GM19035 (cell line): Measurements from ENCODE around the gene NPM3.
"Not testable (repeated sequence)": the region's sequence is repeated elsewhere in the genome, so short reads cannot be mapped to it uniquely, and the experiment has no call there.

ENCODE experiments used
- ATAC-seq: cut with Tn5 transposase; IDR thresholded peaks from one replicate; pipeline ENCODE4 v1.9.1; 2021; ENCODE audit not compliant: unreplicated experiment

The NPM3 gene

DNA sequence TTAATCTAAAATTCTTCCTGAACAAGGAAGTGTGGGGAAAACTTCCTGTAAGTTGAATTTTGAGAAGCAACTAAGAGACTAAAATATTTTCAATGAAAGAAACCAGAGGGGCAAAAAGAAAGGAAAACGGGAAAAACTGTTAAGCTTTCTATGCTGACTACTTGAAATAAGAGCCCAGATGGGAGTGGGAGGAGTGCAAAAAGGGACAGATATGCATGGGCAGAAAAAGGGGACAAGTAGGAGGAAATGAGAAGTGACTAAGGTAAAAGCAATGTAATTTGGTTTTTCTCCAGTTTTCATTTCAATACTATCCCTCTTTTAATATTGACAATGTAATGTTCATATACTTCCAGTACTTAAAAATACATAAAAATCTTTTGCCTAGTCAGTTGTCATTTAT lies 23.9 kb upstream of the NPM3 start:
- ATAC-seq: no peak

- ATAC-seq: no peak
Measured at GRCh38 chr10:101803511-101803910, 20.3 kb upstream of the NPM3 start.

- ATAC-seq: no peak
Measured at GRCh38 chr10:101797403-101798059, 14.3 kb upstream of the NPM3 start.

DNA sequence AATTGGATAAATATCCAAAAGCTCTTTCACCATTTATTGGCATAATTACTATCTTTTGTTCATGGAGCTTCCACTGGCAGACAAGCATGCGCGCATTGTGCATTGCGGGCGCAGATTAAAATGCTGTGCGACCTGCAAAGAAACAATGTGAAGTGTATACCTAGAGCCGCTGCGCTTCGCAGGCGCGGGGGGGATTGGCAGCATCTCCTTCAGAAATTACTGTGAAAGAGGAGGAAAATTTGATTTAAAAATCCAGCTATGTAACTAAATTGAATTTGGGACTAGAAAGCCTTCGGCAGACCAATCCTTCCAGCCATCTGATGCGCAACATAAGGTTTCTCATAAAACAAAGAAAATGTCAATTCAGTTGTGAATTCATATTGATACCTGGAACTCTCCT lies 10.3 kb upstream of the NPM3 start:
- ATAC-seq: no peak

- ATAC-seq: no peak
Measured at GRCh38 chr10:101789686-101790085, 6.4 kb upstream of the NPM3 start.

GRCh38 chr10:101789231-101789630 lies 6.0 kb upstream of the NPM3 start:
- not testable (repeated sequence) for ATAC-seq

GRCh38 chr10:101785801-101786200 lies 2.6 kb upstream of the NPM3 start:
- no peak for ATAC-seq

DNA sequence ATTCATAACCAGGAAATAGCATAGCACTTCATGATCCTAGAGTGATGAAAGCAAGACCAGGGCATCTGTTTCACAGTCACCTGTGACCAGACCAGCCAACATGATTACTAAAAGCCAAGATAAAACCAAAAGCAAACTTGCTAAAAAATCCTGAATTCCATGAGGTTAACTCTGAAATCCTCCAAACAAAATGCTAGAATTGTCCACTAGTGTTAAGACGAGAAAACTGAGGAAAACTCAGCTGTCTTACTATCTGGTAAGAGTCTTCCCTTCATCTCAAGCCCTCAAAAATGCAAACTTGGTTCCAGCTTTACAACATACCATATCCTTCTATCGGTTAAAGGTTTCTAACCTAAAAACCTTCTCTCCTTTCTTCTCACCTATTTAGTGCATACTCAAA lies 1.3 kb upstream of the NPM3 start:
- no peak for ATAC-seq

- ATAC-seq: no peak
Measured at GRCh38 chr10:101783736-101784118, 481 bp upstream of the NPM3 start.

- ATAC-seq: no peak
Measured at GRCh38 chr10:101781984-101782810, 1.0 kb downstream of the NPM3 start.

GRCh38 chr10:101781655-101781983 lies 1.6 kb downstream of the NPM3 start:
- no peak for ATAC-seq

GRCh38 chr10:101780818-101781654 lies 2.2 kb downstream of the NPM3 start:
- no peak for ATAC-seq

DNA sequence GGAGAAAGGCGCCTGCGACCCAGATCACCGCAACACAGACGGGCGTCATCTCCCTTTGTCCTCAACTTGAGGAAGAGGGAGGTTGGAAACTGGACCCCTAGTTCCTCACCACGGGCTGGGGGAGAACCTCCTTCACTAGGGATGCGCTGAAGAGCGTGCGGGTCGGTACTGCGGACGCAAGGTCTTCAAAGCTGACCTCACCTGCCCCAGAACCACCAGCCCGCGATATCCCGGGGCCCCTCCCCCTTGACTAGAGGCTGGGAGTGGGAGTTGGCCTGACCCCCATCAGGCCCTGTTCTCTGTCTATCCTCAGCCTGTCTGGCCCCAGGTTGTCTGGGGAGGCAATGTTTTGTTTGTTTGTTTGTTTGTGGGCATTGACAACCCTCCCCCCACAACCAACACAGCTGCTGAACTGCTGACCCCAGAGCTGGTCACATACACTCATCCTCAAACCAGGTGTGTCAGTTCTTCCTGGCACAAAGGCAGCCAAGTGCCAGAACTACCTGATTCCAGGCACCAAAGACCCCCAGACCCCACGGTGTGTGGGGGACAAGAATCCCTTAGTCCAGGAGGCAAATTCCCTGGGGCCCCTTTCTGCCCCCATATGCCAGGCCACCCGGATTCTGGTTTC lies 2.9 kb downstream of the NPM3 start:
- ATAC-seq: no peak

- ATAC-seq: peak; percentile 42
Measured at GRCh38 chr10:101779544-101780186, 3.6 kb downstream of the NPM3 start.

- no peak for ATAC-seq
Measured at GRCh38 chr10:101778781-101779543, 4.3 kb downstream of the NPM3 start.

- no peak for ATAC-seq
Measured at GRCh38 chr10:101778151-101778780, 5.0 kb downstream of the NPM3 start.

GRCh38 chr10:101777619-101778145 lies 5.6 kb downstream of the NPM3 start:
- ATAC-seq: no peak

DNA sequence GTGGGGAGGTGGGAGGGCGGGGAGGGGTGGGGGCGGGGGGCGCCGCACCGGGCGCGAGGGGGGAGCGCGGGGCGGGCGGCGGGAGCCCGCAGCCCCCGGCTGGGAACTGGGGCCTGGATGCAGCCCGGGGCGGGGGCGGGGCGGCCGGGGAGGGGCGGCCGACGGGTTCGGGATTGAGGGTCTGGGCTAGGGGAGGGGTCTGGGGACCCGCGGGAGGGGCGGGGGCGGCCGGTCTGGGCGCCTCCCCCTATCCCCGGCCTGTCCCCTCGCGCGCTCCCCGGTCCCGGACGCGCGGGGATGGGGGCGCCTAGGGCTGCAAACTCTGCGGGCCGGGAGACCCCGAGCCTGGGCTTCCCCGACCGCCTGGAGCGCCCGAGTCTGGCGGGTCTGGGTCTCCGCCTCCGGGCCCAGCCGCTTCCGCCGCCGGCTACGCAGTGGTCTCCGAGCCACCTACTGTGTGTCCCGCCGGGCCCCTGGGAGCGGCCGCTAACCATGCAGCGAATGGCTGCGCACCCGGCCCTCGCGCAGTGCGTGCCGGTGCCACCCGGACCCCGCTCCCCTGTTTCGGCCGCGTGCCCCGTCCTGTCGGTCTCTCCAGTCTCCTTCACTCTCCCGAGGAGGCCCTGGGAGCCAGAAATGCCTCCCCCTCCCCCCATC lies 7.0 kb downstream of the NPM3 start:
- ATAC-seq: no peak
